Nephron progenitor cell (in vitro differentiated cells): ENCODE results near the gene KIF26B.

Source experiments
- DNase-seq: peaks from one replicate; pipeline ENCODE4 v3.0.0; 2021
- H3K27ac Mint-ChIP-seq: 2 replicates; pipeline ENCODE4 v1.8.0; 2021; ENCODE audit warnings: mild to moderate bottlenecking, moderate library complexity, mixed read lengths
- H3K27me3 Mint-ChIP-seq: 2 replicates; pipeline ENCODE4 v1.8.0; 2021; ENCODE audit warnings: mild to moderate bottlenecking, low read depth, mixed read lengths; ENCODE audit not compliant: poor library complexity
- H3K36me3 Mint-ChIP-seq: 2 replicates; pipeline ENCODE4 v1.8.0; 2021; ENCODE audit warnings: low read depth, mixed read lengths
- H3K4me1 Mint-ChIP-seq: 2 replicates; pipeline ENCODE4 v1.8.0; 2021; ENCODE audit warnings: mixed read lengths
- H3K4me3 Mint-ChIP-seq: 2 replicates; pipeline ENCODE4 v1.8.0; 2021; ENCODE audit warnings: mild to moderate bottlenecking, moderate library complexity, mixed read lengths
- H3K9me3 Mint-ChIP-seq: 2 replicates; pipeline ENCODE4 v1.8.0; 2021; ENCODE audit warnings: mild to moderate bottlenecking, moderate library complexity, mixed read lengths
- CTCF ChIP-seq: fragments of 200-600 bp; sonication (generic); IDR thresholded peaks from 2 replicates; pipeline ENCODE4 v1.5.0; 2021; ENCODE audit warnings: antibody characterized with exemption

Gene KIF26B

GRCh38 chr1:245133995-245134715 lies 20.6 kb upstream of the KIF26B start:
- H3K4me1 Mint-ChIP-seq, result peaks cover 27% of the 10 kb centered on the region
- H3K27ac Mint-ChIP-seq, result no peak overlapping the region
- H3K27me3 Mint-ChIP-seq, result peaks cover 24% of the 10 kb centered on the region
- no peak overlapping the region for H3K4me3 Mint-ChIP-seq
- no peak for DNase-seq
- no peaks in the 10 kb centered on the region for H3K36me3 Mint-ChIP-seq
- H3K9me3 Mint-ChIP-seq, result peaks cover 10% of the 10 kb centered on the region
- no peak for TF ChIP-seq CTCF

GRCh38 chr1:245142171-245142798 lies 12.5 kb upstream of the KIF26B start:
- Mint-ChIP-seq H3K9me3 (peaks cover under 1% of the 10 kb centered on the region), H3K36me3 (no peaks in the 10 kb centered on the region), H3K4me3 (no peak overlapping the region), H3K4me1 (peaks cover 26% of the 10 kb centered on the region), H3K27ac (peak overlapping the region; percentile 5), H3K27me3 (peaks cover 19% of the 10 kb centered on the region)
- no peak for DNase-seq
- no peak for TF ChIP-seq CTCF

GRCh38 chr1:245142976-245143375 lies 11.8 kb upstream of the KIF26B start:
- peak overlapping the region; percentile 82 for H3K27ac Mint-ChIP-seq
- no peaks in the 10 kb centered on the region for H3K36me3 Mint-ChIP-seq
- no peak overlapping the region for H3K4me3 Mint-ChIP-seq
- peaks cover 19% of the 10 kb centered on the region for H3K27me3 Mint-ChIP-seq
- no peak for DNase-seq
- H3K4me1 Mint-ChIP-seq, result peaks cover 26% of the 10 kb centered on the region
- no peaks in the 10 kb centered on the region for H3K9me3 Mint-ChIP-seq
- TF ChIP-seq CTCF, result no peak

- no peak for TF ChIP-seq CTCF
- no peaks in the 10 kb centered on the region for H3K9me3 Mint-ChIP-seq
- peaks cover 4% of the 10 kb centered on the region for H3K36me3 Mint-ChIP-seq
- no peak overlapping the region for H3K4me3 Mint-ChIP-seq
- no peak overlapping the region for H3K27ac Mint-ChIP-seq
- H3K27me3 Mint-ChIP-seq, result peaks cover 19% of the 10 kb centered on the region
- DNase-seq, result no peak
- H3K4me1 Mint-ChIP-seq, result peaks cover 26% of the 10 kb centered on the region
Observed at GRCh38 chr1:245143849-245144248, 10.9 kb upstream of the KIF26B start.

GRCh38 chr1:245148069-245148468 lies 6.7 kb upstream of the KIF26B start:
- Mint-ChIP-seq H3K36me3 (peaks cover 6% of the 10 kb centered on the region), H3K27me3 (peaks cover 21% of the 10 kb centered on the region), H3K4me3 (no peak overlapping the region), H3K9me3 (peaks cover 3% of the 10 kb centered on the region), H3K4me1 (no peaks in the 10 kb centered on the region), H3K27ac (no peak overlapping the region)
- TF ChIP-seq CTCF, result no peak
- no peak for DNase-seq

- Mint-ChIP-seq H3K27me3 (peaks cover 21% of the 10 kb centered on the region), H3K36me3 (peaks cover 6% of the 10 kb centered on the region), H3K9me3 (peaks cover 3% of the 10 kb centered on the region), H3K4me1 (no peaks in the 10 kb centered on the region), H3K27ac (no peak overlapping the region), H3K4me3 (no peak overlapping the region)
- no peak for TF ChIP-seq CTCF
- DNase-seq, result no peak
Observed at GRCh38 chr1:245148861-245149260, 5.9 kb upstream of the KIF26B start.
